Epithelial cell of proximal tubule (primary cell): Measurements from ENCODE around the gene TMEM179. TPM values are rescaled to one million over a fixed set of nuclear protein-coding genes. Genes with fewer than 3 reads are reported as not detected.

Experiments
- DNase-seq: peaks from one replicate; pipeline ENCODE4 v3.0.0-alpha.2; 2011; ENCODE audit warnings: low read depth
- H3K4me3 ChIP-seq: 2 replicates; pipeline ENCODE4 v1.5.1; 2011; ENCODE audit warnings: low read depth, mild to moderate bottlenecking, low read length
- total RNA-seq: library from RNA; depleted of rRNA; stranded (reverse); fragments of >200 nt; gene quantifications from 2 replicates; pipeline ENCODE4 v1.2.3, GENCODE V29; 2015
- TF ChIP-seq, protein P1 (sequence below): conservative IDR thresholded peaks from 2 replicates; pipeline ENCODE4 v1.5.1; 2012; ENCODE audit warnings: low read depth, mild to moderate bottlenecking, low read length

TMEM179 gene
- total RNA-seq, 1 donor from 2014 or later, result not detected

DNA sequence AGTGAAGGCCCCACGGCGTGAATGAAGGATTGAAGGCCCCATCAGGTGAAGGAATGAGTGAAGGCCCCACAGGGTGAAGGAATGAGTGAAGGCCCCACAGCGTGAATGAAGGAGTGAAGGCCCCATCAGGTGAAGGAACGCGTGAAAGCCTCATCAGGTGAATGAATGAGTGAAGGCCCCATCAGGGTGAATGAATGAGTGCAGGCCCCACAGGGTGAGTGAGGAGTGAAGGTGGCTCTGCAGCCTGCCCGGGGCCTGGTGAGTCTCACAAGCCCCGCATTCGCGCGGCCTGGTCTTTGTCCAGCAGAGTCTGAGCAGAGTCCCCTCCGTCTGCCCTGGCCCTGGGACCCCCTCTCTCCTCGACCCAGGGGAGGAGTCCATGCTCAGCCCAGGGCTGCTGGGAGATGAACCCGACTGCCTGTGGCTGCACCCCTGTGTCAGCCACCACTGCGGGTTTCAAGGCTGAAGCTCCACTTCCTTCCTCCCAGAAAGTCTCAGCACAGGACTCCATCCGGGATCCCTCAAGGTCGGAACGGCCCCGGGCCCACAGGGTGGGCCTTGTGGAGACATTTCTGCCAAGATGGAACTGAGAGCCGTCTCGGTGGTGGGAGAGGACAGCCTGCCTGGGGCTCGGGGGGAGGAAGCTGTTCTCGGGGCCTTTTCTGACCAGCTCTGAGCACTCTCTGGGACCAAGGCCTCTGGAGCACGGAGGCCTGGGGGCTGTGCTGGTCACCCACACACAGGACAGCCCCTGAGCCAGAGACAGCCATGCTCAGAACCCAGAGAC, 37.4 kb upstream of the TMEM179 start:
- no peak for DNase-seq
- TF ChIP-seq, protein P1, sequence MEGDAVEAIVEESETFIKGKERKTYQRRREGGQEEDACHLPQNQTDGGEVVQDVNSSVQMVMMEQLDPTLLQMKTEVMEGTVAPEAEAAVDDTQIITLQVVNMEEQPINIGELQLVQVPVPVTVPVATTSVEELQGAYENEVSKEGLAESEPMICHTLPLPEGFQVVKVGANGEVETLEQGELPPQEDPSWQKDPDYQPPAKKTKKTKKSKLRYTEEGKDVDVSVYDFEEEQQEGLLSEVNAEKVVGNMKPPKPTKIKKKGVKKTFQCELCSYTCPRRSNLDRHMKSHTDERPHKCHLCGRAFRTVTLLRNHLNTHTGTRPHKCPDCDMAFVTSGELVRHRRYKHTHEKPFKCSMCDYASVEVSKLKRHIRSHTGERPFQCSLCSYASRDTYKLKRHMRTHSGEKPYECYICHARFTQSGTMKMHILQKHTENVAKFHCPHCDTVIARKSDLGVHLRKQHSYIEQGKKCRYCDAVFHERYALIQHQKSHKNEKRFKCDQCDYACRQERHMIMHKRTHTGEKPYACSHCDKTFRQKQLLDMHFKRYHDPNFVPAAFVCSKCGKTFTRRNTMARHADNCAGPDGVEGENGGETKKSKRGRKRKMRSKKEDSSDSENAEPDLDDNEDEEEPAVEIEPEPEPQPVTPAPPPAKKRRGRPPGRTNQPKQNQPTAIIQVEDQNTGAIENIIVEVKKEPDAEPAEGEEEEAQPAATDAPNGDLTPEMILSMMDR, result no peak
- no peak overlapping the region for H3K4me3 ChIP-seq

DNA sequence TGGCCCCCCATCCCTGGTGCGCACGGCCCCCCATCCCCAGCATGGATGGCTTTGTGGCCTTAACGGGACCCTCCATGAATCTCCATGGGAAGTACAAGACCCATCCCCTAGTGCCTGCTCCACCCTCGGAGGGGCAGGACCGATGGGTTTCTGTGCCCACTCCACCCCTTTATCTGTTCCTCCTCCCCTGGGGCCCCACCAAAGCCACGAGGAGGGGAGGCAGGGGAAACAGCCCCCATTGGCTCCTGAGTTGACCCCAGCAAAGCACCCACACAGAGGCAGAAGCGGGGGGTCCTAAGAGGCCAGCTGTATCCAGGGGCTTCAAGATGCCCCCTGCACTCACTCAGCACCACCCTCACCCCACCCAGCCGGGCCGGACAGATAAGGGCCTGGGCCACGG, 36.1 kb upstream of the TMEM179 start:
- no peak for DNase-seq
- TF ChIP-seq, protein P1, result no peak
- H3K4me3 ChIP-seq, result no peak overlapping the region

DNA sequence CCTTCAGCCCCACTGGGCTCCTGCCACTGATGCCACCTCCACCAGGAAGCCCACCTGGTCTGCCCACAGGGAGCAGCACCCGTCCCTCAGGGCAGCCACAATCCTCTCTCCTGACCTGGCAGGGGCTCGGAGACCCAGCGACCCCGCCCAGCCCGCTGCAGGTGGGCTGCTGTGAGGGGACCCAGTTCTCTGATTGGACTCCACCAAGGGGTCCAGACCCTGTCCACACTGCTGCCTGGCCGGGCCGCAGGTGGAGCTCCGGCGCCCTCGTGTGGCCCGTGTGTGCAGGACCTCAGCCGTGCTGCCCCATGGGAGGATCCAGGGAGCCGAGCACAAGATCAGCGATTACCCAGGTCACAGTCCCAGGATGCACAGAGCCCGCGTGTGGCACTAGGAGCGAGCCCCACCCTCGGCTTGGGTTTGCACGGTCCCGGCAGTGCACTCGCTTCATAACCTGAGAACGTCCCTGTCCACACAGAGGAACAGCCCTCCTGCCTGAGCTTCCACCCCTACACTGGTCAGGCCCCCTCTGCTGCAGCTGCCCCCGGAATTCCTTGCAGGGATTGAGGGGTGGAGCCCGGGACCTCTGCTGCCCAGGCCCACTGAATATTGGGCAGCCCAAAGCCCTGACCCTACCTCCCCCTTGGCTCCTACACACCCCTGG, 35.4 kb upstream of the TMEM179 start:
- TF ChIP-seq, protein P1, result peak; percentile 89
- H3K4me3 ChIP-seq, result no peak overlapping the region
- DNase-seq, result no peak

DNA sequence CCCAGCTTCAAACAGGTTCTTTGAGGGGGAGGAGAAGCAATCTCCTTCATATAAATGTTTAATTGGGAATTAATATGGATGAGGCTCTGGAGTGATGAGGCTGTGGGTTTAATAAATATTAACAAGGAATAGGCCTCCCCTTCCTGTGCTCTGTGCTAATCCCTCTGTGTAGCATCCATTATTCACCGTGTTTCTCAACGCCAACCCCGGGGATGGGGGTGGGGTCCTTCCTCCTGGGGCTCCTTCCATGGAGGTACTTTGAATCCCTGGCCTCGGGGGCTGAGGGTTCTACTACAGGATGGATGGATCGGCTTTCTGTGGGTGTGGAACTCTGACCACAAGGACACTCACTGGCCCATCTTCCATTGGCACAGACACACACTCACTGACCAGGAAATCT, 34.9 kb upstream of the TMEM179 start:
- H3K4me3 ChIP-seq, result no peak overlapping the region
- no peak for DNase-seq
- TF ChIP-seq, protein P1, result no peak

DNA sequence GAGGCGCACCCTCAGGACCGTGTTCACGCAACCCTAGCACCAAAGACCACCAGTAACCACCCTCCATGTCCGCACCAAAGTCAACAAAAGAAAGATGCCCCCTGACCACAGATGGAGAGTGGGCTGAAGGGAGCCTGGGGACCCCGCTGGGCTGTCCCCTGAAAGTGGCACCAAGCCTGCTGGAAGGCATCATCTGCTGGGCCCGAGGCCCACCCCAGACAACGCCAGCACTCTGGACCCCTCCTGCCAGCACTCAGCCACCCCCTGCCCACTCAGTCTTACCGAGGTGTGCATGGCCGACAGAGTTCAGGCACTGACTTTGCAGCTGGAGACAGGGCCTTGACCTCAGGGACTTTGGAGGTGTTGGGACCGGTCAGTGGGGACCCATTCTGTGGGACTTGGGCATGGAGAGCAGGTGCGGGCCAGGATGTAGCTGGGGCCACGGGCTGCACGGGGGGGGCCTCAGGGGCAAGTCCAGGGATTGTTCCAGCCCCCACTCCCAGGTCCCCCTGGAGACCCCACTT, 34.4 kb upstream of the TMEM179 start:
- TF ChIP-seq, protein P1, result no peak
- no peak overlapping the region for H3K4me3 ChIP-seq
- no peak for DNase-seq

DNA sequence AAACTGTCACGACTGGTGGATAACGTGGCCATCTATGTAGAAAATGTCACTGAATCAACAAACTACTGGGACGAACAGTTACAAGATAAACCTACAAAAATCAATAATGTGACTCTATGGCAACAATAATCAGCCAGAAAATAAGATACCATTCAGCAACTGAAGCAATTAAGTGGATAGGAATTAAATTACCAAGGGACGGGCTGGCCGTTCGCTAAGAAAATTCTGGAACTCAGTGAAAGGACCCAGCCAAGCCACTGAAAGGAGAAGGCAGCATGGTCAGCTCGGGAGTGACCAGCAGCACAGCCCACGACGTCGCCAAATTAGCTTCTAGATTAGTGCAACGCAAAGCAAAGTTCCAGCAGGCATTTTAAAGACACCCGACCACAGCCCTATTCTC, 33.6 kb upstream of the TMEM179 start:
- DNase-seq, result no peak

More for the DNA sequence above, 33.6 kb upstream of the TMEM179 start:
- TF ChIP-seq, protein P1, result no peak
- H3K4me3 ChIP-seq, result no peak overlapping the region
